Panc1 (cell line): ENCODE results near the gene RANGRF. TPM values are rescaled to one million over a fixed set of nuclear protein-coding genes. Genes with fewer than 3 reads are reported as not detected.

Experiments used
- ATAC-seq: fragments of 200-7000 bp; cut with Tn5 transposase; 2 replicates; pipeline ENCODE4 v1.9.1; 2020; ENCODE audit warnings: mild to moderate bottlenecking, moderate library complexity
- BruUV-seq: library from RNA; stranded (reverse); fragments of 400-500 nt; replicated peaks from 2 replicates; lab custom pipeline; 2021; lab: Mats Ljungman, UMichigan
- CTCF ChIA-PET: fragments of 300-600 bp; sonication (Branson Sonifier 250); formaldehyde crosslinking; loops from one replicate; lab custom pipeline; 2022; ENCODE audit warnings: antibody characterized with exemption; lab: Charles Lee
- POLR2A ChIA-PET: fragments of 300-600 bp; sonication (Branson Sonifier 250); formaldehyde crosslinking; loops from one replicate; lab custom pipeline; 2022; ENCODE audit warnings: antibody characterized with exemption; lab: Charles Lee
- DNase-seq: peaks from one replicate; pipeline ENCODE4 v3.0.0-alpha.2; 2010; ENCODE audit warnings: low read depth, low spot score
- H3K27ac ChIP-seq: 2 replicates; pipeline ENCODE4 v1.5.1; 2011; ENCODE audit warnings: mild to moderate bottlenecking, low read length, inconsistent platforms
- H3K27me3 ChIP-seq: fragments of 200-500 bp; sonication (Bioruptor generic); 2 replicates; pipeline ENCODE4 v1.6.0; 2014; ENCODE audit warnings: low read length, inconsistent platforms; ENCODE audit not compliant: control insufficient read depth, insufficient read depth
- H3K36me3 ChIP-seq: fragments of 200-500 bp; sonication (Bioruptor generic); 2 replicates; pipeline ENCODE4 v1.5.1; 2014; ENCODE audit warnings: inconsistent platforms, mild to moderate bottlenecking, low read length, moderate library complexity; ENCODE audit not compliant: control insufficient read depth, insufficient read depth
- H3K4me1 ChIP-seq: 2 replicates; pipeline ENCODE4 v1.5.1; 2011; ENCODE audit warnings: inconsistent platforms, mild to moderate bottlenecking, low read length, moderate library complexity; ENCODE audit not compliant: control insufficient read depth, insufficient read depth
- H3K4me3 ChIP-seq, 2 experiments: 2 replicates each; pipeline ENCODE4 v1.5.1; 2011 to 2012; ENCODE audit warnings: low read depth in 2 of 2, low read length in 2 of 2, mild to moderate bottlenecking in 2 of 2, inconsistent platforms in 1 of 2, moderate library complexity in 1 of 2
- H3K9me3 ChIP-seq: fragments of 200-500 bp; sonication (Bioruptor generic); 2 replicates; pipeline ENCODE4 v1.5.1; 2014; ENCODE audit warnings: low read depth, mild to moderate bottlenecking, inconsistent platforms, low read length, moderate library complexity; ENCODE audit not compliant: control insufficient read depth, insufficient read depth
- POLR2AphosphoS5 ChIP-seq: IDR thresholded peaks from 2 replicates; pipeline ENCODE4 v1.6.1; 2012; ENCODE audit warnings: mild to moderate bottlenecking, low read depth, low read length, moderate library complexity
- REST ChIP-seq, 2 experiments: IDR thresholded peaks; 2 replicates each; pipeline ENCODE4 v1.6.1; 2011 to 2012; ENCODE audit warnings: low read depth in 2 of 2, control low read depth in 1 of 2, low read length in 1 of 2, mild to moderate bottlenecking in 1 of 2, moderate library complexity in 1 of 2; ENCODE audit not compliant: insufficient read depth in 1 of 2
- SIN3A ChIP-seq: IDR thresholded peaks from 2 replicates; pipeline ENCODE4 v1.6.1; 2012; ENCODE audit warnings: low read depth, mild to moderate bottlenecking, low read length, moderate library complexity, borderline replicate concordance; ENCODE audit not compliant: insufficient read depth
- TCF7L2 ChIP-seq: IDR thresholded peaks from 2 replicates; pipeline ENCODE4 v1.6.1; 2011; ENCODE audit warnings: mild to moderate bottlenecking, low read depth, low read length, inconsistent platforms
- in situ Hi-C: cut with HindIII; loops from 2 replicates; pipeline ENCODE4 v1.10.0; 2016; ENCODE audit warnings: low sequenced_read_pairs, low pct_unique_long_range_greater_than_20kb
- intact Hi-C: fragments of 100-400 bp; cut with micrococcal nuclease; formaldehyde crosslinking; loops from one replicate; pipeline ENCODE4 v1.10.0; 2022; ENCODE audit not compliant: unreplicated experiment
- total RNA-seq: library from RNA; stranded (reverse); gene quantifications from one replicate; pipeline ENCODE4 v1.2.1, GENCODE V29; 2021; ENCODE audit not compliant: unreplicated experiment
- TF ChIP-seq, protein P1 (sequence below): fragments of 450-650 bp; IDR thresholded peaks from 2 replicates; pipeline ENCODE4 v1.5.1; 2017; ENCODE audit warnings: mild to moderate bottlenecking

Gene RANGRF
- total RNA-seq, 1 experiment from 2014 or later, result 16.7 TPM

- Histone ChIP-seq H3K4me3 (no peak overlapping the region), H3K27ac (no peak overlapping the region), H3K36me3 (no peaks in the 10 kb centered on the region), H3K27me3 (no peaks in the 10 kb centered on the region), H3K4me1 (no peaks in the 10 kb centered on the region), H3K9me3 (no peaks in the 10 kb centered on the region)
- ATAC-seq (no peak), DNase-seq (no peak)
- TF ChIP-seq, protein P1, sequence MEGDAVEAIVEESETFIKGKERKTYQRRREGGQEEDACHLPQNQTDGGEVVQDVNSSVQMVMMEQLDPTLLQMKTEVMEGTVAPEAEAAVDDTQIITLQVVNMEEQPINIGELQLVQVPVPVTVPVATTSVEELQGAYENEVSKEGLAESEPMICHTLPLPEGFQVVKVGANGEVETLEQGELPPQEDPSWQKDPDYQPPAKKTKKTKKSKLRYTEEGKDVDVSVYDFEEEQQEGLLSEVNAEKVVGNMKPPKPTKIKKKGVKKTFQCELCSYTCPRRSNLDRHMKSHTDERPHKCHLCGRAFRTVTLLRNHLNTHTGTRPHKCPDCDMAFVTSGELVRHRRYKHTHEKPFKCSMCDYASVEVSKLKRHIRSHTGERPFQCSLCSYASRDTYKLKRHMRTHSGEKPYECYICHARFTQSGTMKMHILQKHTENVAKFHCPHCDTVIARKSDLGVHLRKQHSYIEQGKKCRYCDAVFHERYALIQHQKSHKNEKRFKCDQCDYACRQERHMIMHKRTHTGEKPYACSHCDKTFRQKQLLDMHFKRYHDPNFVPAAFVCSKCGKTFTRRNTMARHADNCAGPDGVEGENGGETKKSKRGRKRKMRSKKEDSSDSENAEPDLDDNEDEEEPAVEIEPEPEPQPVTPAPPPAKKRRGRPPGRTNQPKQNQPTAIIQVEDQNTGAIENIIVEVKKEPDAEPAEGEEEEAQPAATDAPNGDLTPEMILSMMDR, result no peak
- TF ChIP-seq REST (IDR thresholded peaks at IDR 0.05; ENCODE audit: insufficient read depth in 1 of 2, low read depth in 2 of 2, low read length in 1 of 2) (no peak), SIN3A (no peak), POLR2AphosphoS5 (no peak), TCF7L2 (no peak)
- BruUV-seq, result no TSS peak
- CTCF ChIA-PET, result no interaction called here
- intact Hi-C loops (no loop called here), in situ Hi-C loops (no loop called here)
- POLR2A ChIA-PET, result no interaction called here
These were observed 24.5 kb downstream of the RANGRF start for GRCh38 chr17:8312726-8313600.

DNA sequence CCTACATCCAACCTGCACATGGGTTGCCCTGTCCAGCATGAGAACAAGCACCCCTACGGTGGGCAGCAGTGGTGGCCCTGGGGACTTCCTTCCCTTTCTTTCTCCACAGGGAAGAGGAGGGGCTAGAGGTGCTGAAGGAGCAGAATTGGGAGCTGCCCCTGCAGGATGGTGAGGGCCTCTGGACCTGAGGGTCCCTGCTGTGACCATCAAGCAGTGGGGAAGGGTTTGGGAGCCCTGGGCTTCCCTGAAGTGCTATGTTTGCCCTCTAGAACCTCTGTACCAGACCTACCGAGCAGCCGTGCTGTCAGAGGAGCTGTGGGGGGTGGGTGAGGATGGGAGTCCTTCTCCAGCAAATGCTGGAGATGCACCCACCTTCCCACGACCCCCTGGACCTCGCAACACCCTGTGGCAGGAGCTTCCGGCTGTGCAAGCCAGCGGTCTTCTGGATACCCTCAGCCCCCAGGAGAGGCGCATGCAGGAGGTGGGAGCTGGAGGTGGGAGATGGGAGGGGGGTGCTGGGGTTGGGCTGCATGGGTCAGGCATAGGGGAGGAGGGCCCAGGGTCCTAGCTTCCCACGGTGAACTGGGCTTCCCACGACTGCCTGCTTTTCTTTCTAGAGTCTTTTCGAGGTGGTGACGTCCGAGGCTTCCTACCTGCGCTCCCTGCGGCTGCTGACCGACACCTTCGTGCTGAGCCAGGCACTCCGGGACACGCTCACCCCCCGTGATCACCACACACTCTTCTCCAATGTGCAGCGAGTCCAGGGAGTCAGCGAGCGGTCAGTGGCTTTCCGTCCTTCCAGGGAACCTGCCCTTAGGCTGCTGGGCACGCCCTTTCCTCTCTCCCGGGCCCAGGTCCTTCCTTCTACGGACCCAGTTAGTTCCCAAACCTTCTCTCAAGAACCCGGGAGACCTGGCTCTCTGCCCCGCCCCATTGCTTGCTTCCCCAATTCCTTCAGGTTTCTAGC, 26.6 kb downstream of the RANGRF start:
- H3K4me1 ChIP-seq, result no peaks in the 10 kb centered on the region
- TF ChIP-seq SIN3A (no peak), POLR2AphosphoS5 (no peak), REST (IDR thresholded peaks at IDR 0.05; ENCODE audit: insufficient read depth in 1 of 2, low read depth in 2 of 2, low read length in 1 of 2) (no peak), TCF7L2 (no peak)
- TF ChIP-seq, protein P1, result no peak
- H3K36me3 ChIP-seq, result no peaks in the 10 kb centered on the region
- ATAC-seq (no peak), DNase-seq (no peak)
- in situ Hi-C loops, result no loop called here
- no TSS peak for BruUV-seq
- intact Hi-C loops, result no loop called here
- ChIA-PET POLR2A (interaction anchor here (0.6 kb wide), 1 partner anchor 594 kb away, joined by 6 read pairs; no protein-coding TSS in a partner anchor), CTCF (no interaction called here)
- no peaks in the 10 kb centered on the region for H3K9me3 ChIP-seq
- no peak overlapping the region for H3K27ac ChIP-seq
- no peaks in the 10 kb centered on the region for H3K27me3 ChIP-seq
- H3K4me3 ChIP-seq, result no peak overlapping the region
